CD4-positive, alpha-beta memory T cell (primary cell): ENCODE data around the gene SGTB. TPM values are rescaled to one million over a fixed set of nuclear protein-coding genes. Genes with fewer than 3 reads are reported as not detected.
"Not testable (repeated sequence)": the region's sequence is repeated elsewhere in the genome, so short reads cannot be mapped to it uniquely, and the experiment has no call there.

Source experiments
- CTCF ChIA-PET: fragments of 350-600 bp; sonication (Branson Sonifier 250); formaldehyde crosslinking; loops from one replicate; lab custom pipeline; 2021; ENCODE audit warnings: inconsistent platforms; ENCODE audit not compliant: partially characterized antibody; lab: Charles Lee
- POLR2A ChIA-PET: fragments of 350-600 bp; sonication (Branson Sonifier 250); formaldehyde crosslinking; loops from one replicate; lab custom pipeline; 2021; ENCODE audit not compliant: partially characterized antibody; lab: Charles Lee
- DNase-seq, 5 donors: peaks; one replicate each; pipeline versions ENCODE4 v3.0.0 to v3.0.0-alpha.2; 2020 to 2022; ENCODE audit warnings: mixed read lengths in 1 of 5
- H3K27ac ChIP-seq: one replicate; pipeline ENCODE4 v1.7.0; 2013; ENCODE audit warnings: low read depth, low read length
- H3K27me3 ChIP-seq: 2 replicates; pipeline ENCODE4 v1.7.0; 2013; ENCODE audit warnings: mild to moderate bottlenecking, low read length, moderate library complexity; ENCODE audit not compliant: insufficient read depth
- H3K36me3 ChIP-seq: 2 replicates; pipeline ENCODE4 v1.7.0; 2013; ENCODE audit warnings: mild to moderate bottlenecking, low read length, moderate library complexity; ENCODE audit not compliant: insufficient read depth
- H3K4me1 ChIP-seq: 2 replicates; pipeline ENCODE4 v1.7.0; 2013; ENCODE audit warnings: mild to moderate bottlenecking, low read length, moderate library complexity; ENCODE audit not compliant: insufficient read depth
- H3K4me3 ChIP-seq, 2 donors: one replicate each; pipeline ENCODE4 v1.7.0; 2013; ENCODE audit warnings: low read length in 2 of 2, mild to moderate bottlenecking in 1 of 2
- H3K9me3 ChIP-seq, 2 donors: one replicate each; pipeline ENCODE4 v1.7.0; 2013; ENCODE audit warnings: low read length in 2 of 2, control low read depth in 1 of 2; ENCODE audit not compliant: control insufficient read depth in 1 of 2
- H3K27ac Mint-ChIP-seq, 7 donors: one replicate each; pipeline ENCODE4 v1.8.0; 2020 to 2021; ENCODE audit warnings: mixed read lengths in 7 of 7, mild to moderate bottlenecking in 6 of 7, inconsistent platforms in 3 of 7, moderate library complexity in 3 of 7
- H3K27me3 Mint-ChIP-seq, 2 donors: one replicate each; pipeline ENCODE4 v1.8.0; 2020 to 2021; ENCODE audit warnings: mixed read lengths in 2 of 2
- H3K36me3 Mint-ChIP-seq, 2 donors: one replicate each; pipeline ENCODE4 v1.8.0; 2020 to 2021; ENCODE audit warnings: mixed read lengths in 2 of 2, inconsistent platforms in 1 of 2, mild to moderate bottlenecking in 1 of 2
- H3K4me1 Mint-ChIP-seq, 4 donors: one replicate each; pipeline ENCODE4 v1.8.0; 2020 to 2021; ENCODE audit warnings: mixed read lengths in 4 of 4, mild to moderate bottlenecking in 1 of 4
- H3K4me3 Mint-ChIP-seq, 8 donors: one replicate each; pipeline ENCODE4 v1.8.0; 2020 to 2021; ENCODE audit warnings: mixed read lengths in 8 of 8, mild to moderate bottlenecking in 7 of 8, moderate library complexity in 6 of 8, inconsistent platforms in 3 of 8
- H3K9me3 Mint-ChIP-seq, 8 donors: one replicate each; pipeline ENCODE4 v1.8.0; 2020 to 2021; ENCODE audit warnings: mixed read lengths in 8 of 8, mild to moderate bottlenecking in 5 of 8, inconsistent platforms in 3 of 8, moderate library complexity in 1 of 8
- intact Hi-C: fragments of 100-400 bp; cut with micrococcal nuclease; formaldehyde crosslinking; loops from one replicate; pipeline ENCODE4 v1.15.1; 2023
- polyA plus RNA-seq, 2 donors: library from polyadenylated mRNA; unstranded; fragments of 300-500 nt; fragmentation: Illumina TruSeq; gene quantifications; one replicate each; pipeline ENCODE4 v1.2.3, GENCODE V29; 2021
- total RNA-seq, 2 experiments: library from RNA; stranded (reverse); gene quantifications; one replicate each; pipeline ENCODE4 v1.2.3, GENCODE V29; 2021

Gene SGTB
- total and polyA plus RNA-seq, 4 experiments from 2014 or later: 9.3 to 46.5 (median 32.4) TPM

GRCh38 chr5:65734921-65735320 lies 13.0 kb upstream of the SGTB start:
- no peaks in the 10 kb centered on the region for H3K27me3 Mint-ChIP-seq
- Histone ChIP-seq H3K4me3 (no peak overlapping the region), H3K4me1 (no peaks in the 10 kb centered on the region), H3K27ac (no peak overlapping the region), H3K36me3 (no peaks in the 10 kb centered on the region), H3K27me3 (no peaks in the 10 kb centered on the region), H3K9me3 (no peaks in the 10 kb centered on the region)
- peaks cover 0 to 8% (median 4%) of the 10 kb centered on the region in 4 donors for H3K4me1 Mint-ChIP-seq
- H3K9me3 Mint-ChIP-seq: peaks cover 0 to 3% (median 0%) of the 10 kb centered on the region in 8 donors
- no peak overlapping the region for H3K4me3 Mint-ChIP-seq
- ChIA-PET CTCF (no interaction called here), POLR2A (no interaction called here)
- H3K27ac Mint-ChIP-seq: no peak overlapping the region
- H3K36me3 Mint-ChIP-seq: peaks cover 0 to 3% of the 10 kb centered on the region in 2 donors
- intact Hi-C loops: no loop called here
- DNase-seq: no peak

- not testable (repeated sequence) for DNase-seq, H3K4me1 Mint-ChIP-seq
- CTCF ChIA-PET: interaction anchor here (0.9 kb wide), 1 partner anchor 27 kb away, joined by 3 read pairs; no protein-coding TSS in a partner anchor
Measured at GRCh38 chr5:65734196-65734775, 12.4 kb upstream of the SGTB start.

GRCh38 chr5:65732046-65732445 lies 10.1 kb upstream of the SGTB start:
- H3K4me1 ChIP-seq, H3K4me3 Mint-ChIP-seq, CTCF ChIA-PET, H3K4me3 ChIP-seq, H3K27me3 ChIP-seq, DNase-seq, H3K36me3 Mint-ChIP-seq, H3K27me3 Mint-ChIP-seq, H3K9me3 ChIP-seq, H3K9me3 Mint-ChIP-seq, H3K27ac ChIP-seq, H3K4me1 Mint-ChIP-seq, H3K36me3 ChIP-seq, intact Hi-C loops, H3K27ac Mint-ChIP-seq: not testable (repeated sequence)
- POLR2A ChIA-PET: interaction anchor here (1.6 kb wide), 1 partner anchor 12 kb away, joined by 5 read pairs; no protein-coding TSS in a partner anchor

More at GRCh38 chr5:65734196-65734775, 12.4 kb upstream of the SGTB start:
- H3K27ac Mint-ChIP-seq, H3K9me3 Mint-ChIP-seq, H3K36me3 ChIP-seq, H3K27me3 Mint-ChIP-seq, H3K9me3 ChIP-seq, H3K36me3 Mint-ChIP-seq, H3K4me3 Mint-ChIP-seq, POLR2A ChIA-PET, H3K4me3 ChIP-seq, H3K27ac ChIP-seq, H3K27me3 ChIP-seq, H3K4me1 ChIP-seq, intact Hi-C loops: not testable (repeated sequence)

- Mint-ChIP-seq H3K4me3 (no peak overlapping the region), H3K4me1 (peaks cover 0 to 8% (median 4%) of the 10 kb centered on the region in 4 donors), H3K9me3 (no peaks in the 10 kb centered on the region), H3K27me3 (no peaks in the 10 kb centered on the region), H3K36me3 (peaks cover 0 to 4% of the 10 kb centered on the region in 2 donors), H3K27ac (peak overlapping the region in 1 of 7 donors; percentile 12)
- Histone ChIP-seq H3K4me1 (no peaks in the 10 kb centered on the region), H3K9me3 (no peaks in the 10 kb centered on the region), H3K27me3 (no peaks in the 10 kb centered on the region), H3K4me3 (no peak overlapping the region), H3K36me3 (no peaks in the 10 kb centered on the region), H3K27ac (no peak overlapping the region)
- POLR2A ChIA-PET: interaction anchor here (1.6 kb wide), 1 partner anchor 10 kb away, joined by 5 read pairs; no protein-coding TSS in a partner anchor
- CTCF ChIA-PET: no interaction called here
- DNase-seq: no peak
- intact Hi-C loops: no loop called here
Measured at GRCh38 chr5:65730910-65731309, 9.0 kb upstream of the SGTB start.

- ChIA-PET CTCF (interaction anchor here (1.2 kb wide), 1 partner anchor 24 kb away, joined by 3 read pairs; no protein-coding TSS in a partner anchor), POLR2A (no interaction called here)
- intact Hi-C loops: no loop called here
Measured at GRCh38 chr5:65728218-65728617, 6.3 kb upstream of the SGTB start.

GRCh38 chr5:65727491-65728156 lies 5.7 kb upstream of the SGTB start:
- Histone ChIP-seq H3K27ac (no peak overlapping the region), H3K4me1 (peaks cover 4% of the 10 kb centered on the region), H3K9me3 (no peaks in the 10 kb centered on the region), H3K36me3 (no peaks in the 10 kb centered on the region), H3K27me3 (no peaks in the 10 kb centered on the region), H3K4me3 (no peak overlapping the region)
- CTCF ChIA-PET: interaction anchor here (1.2 kb wide), 1 partner anchor 23 kb away, joined by 3 read pairs; no protein-coding TSS in a partner anchor
- Mint-ChIP-seq H3K36me3 (peaks cover 2 to 4% of the 10 kb centered on the region in 2 donors), H3K4me3 (no peak overlapping the region), H3K27me3 (no peaks in the 10 kb centered on the region), H3K9me3 (no peaks in the 10 kb centered on the region), H3K4me1 (peaks cover 7 to 8% (median 7%) of the 10 kb centered on the region in 4 donors), H3K27ac (no peak overlapping the region)
- DNase-seq: no peak
- POLR2A ChIA-PET: no interaction called here
- intact Hi-C loops: no loop called here

More at GRCh38 chr5:65728218-65728617, 6.3 kb upstream of the SGTB start:
- peaks cover 0 to 4% of the 10 kb centered on the region in 2 donors for H3K36me3 Mint-ChIP-seq
- no peak overlapping the region for H3K27ac Mint-ChIP-seq
- Histone ChIP-seq H3K9me3 (no peaks in the 10 kb centered on the region), H3K36me3 (no peaks in the 10 kb centered on the region), H3K4me3 (no peak overlapping the region), H3K27ac (no peak overlapping the region), H3K4me1 (no peaks in the 10 kb centered on the region), H3K27me3 (no peaks in the 10 kb centered on the region)
- no peaks in the 10 kb centered on the region for H3K9me3 Mint-ChIP-seq
- no peak overlapping the region for H3K4me3 Mint-ChIP-seq
- H3K4me1 Mint-ChIP-seq: peaks cover under 1 to 2% (median under 1%) of the 10 kb centered on the region in 4 donors
- no peaks in the 10 kb centered on the region for H3K27me3 Mint-ChIP-seq
- DNase-seq: no peak
